Esophagus muscularis mucosa (tissue), 4 donors: ENCODE results near the gene IFNLR1. TPM values are rescaled to one million over a fixed set of nuclear protein-coding genes. Genes with fewer than 3 reads are reported as not detected.

Source experiments
- DNase-seq: peaks from one replicate; pipeline ENCODE4 v3.0.0-alpha.2; 2017; ENCODE audit errors: extremely low spot score
- H3K27ac ChIP-seq, 4 donors: fragments of 200-600 bp; sonication (generic); replicated peaks in 1 of 4; 1 replicate in 3 of 4; 2 replicates in 1 of 4; pipeline ENCODE4 v1.5.1; 2016 to 2019; ENCODE audit warnings: mild to moderate bottlenecking in 1 of 4
- H3K27me3 ChIP-seq, 4 donors: fragments of 200-600 bp; sonication (generic); one replicate each; pipeline versions ENCODE4 v1.5.1 to v1.6.0; 2016 to 2019
- H3K36me3 ChIP-seq, 4 donors: fragments of 200-600 bp; sonication (generic); one replicate each; pipeline ENCODE4 v1.5.1; 2016 to 2019
- H3K4me1 ChIP-seq, 4 donors: fragments of 200-600 bp; sonication (generic); one replicate each; pipeline ENCODE4 v1.5.1; 2016 to 2019
- H3K4me3 ChIP-seq, 4 donors: fragments of 200-600 bp; sonication (generic); 1 replicate in 2 of 4; 2 replicates in 2 of 4; pipeline ENCODE4 v1.5.1; 2016 to 2019; ENCODE audit warnings: mild to moderate bottlenecking in 4 of 4, moderate library complexity in 1 of 4
- H3K9me3 ChIP-seq, 4 donors: fragments of 200-600 bp; sonication (generic); 1 replicate in 3 of 4; 2 replicates in 1 of 4; pipeline ENCODE4 v1.5.1; 2016 to 2019
- EP300 ChIP-seq: sonication (generic); formaldehyde crosslinking; IDR thresholded peaks from one replicate; pipeline ENCODE4 v1.6.1; 2017; ENCODE audit warnings: antibody characterized with exemption
- POLR2A ChIP-seq: fragments of 450-650 bp; IDR thresholded peaks from one replicate; pipeline ENCODE4 v1.6.1; 2017; ENCODE audit warnings: antibody characterized with exemption, moderate library complexity, mild to moderate bottlenecking, low read depth
- POLR2AphosphoS5 ChIP-seq, 2 donors: sonication (generic); formaldehyde crosslinking; IDR thresholded peaks; one replicate each; pipeline ENCODE4 v1.6.1; 2017; ENCODE audit warnings: antibody characterized with exemption in 2 of 2
- WGBS: methylation state at CpG from one replicate; pipeline ENCODE4 v1.1.5; 2018; 5-methylcytosine and 5-hydroxymethylcytosine counted together
- intact Hi-C: fragments of 100-400 bp; cut with DNase I; formaldehyde crosslinking; loops from one replicate; pipeline ENCODE4 v1.15.1; 2023
- total RNA-seq, 4 donors: library from RNA; depleted of rRNA; stranded (reverse); fragments of >200 nt; gene quantifications; one replicate each; pipeline versions ENCODE4 v1.1.0 to v1.2.1, GENCODE V29; 2016
- TF ChIP-seq, protein P1 (sequence below), 3 experiments: fragments of 200-600 bp in 2 of 3; fragments of 450-650 bp in 1 of 3; sonication (generic) in 2 of 3; IDR thresholded peaks; one replicate each; pipeline ENCODE4 v1.5.1; 2017 to 2019; ENCODE audit warnings: antibody characterized with exemption in 3 of 3, mild to moderate bottlenecking in 2 of 3, moderate library complexity in 1 of 3

Gene IFNLR1
- total RNA-seq, 4 donors from 2014 or later, result 0.50 to 2.0 (median 1.2) TPM

DNA sequence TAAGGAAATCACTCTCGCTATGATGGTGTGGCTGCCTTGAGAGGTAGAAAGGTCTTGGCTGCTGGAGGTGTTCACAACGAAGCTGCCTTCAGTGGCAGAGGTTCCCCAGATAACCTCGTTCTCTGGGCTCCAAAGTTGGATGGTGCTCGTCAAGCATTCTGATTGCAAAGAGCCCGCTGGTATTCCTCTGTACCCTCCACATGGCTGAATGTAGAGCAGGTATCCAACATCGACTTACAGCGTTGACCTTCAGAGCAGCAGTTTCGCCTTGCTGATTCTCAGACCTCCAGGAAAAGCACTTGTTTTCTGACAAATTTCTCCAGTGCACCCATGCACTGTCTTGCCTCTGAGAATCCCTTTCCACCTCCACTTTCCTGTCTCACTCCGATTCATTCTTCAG lies 39.9 kb downstream of the IFNLR1 start:
- H3K4me1 ChIP-seq, result peaks cover 7 to 15% (median 12%) of the 10 kb centered on the region in 4 donors
- no peaks in the 10 kb centered on the region for H3K36me3 ChIP-seq
- H3K27me3 ChIP-seq, result peaks cover 0 to 32% (median 0%) of the 10 kb centered on the region in 4 donors
- H3K27ac ChIP-seq, result no peak overlapping the region
- H3K4me3 ChIP-seq, result no peak overlapping the region
- WGBS, result 95% methylated on average over 7 of the region's 9 CpGs
- no peaks in the 10 kb centered on the region for H3K9me3 ChIP-seq
- no peak for DNase-seq
- TF ChIP-seq POLR2AphosphoS5 (IDR thresholded peaks at IDR 0.05) (no peak), EP300 (no peak), POLR2A (no peak)
- TF ChIP-seq, protein P1, sequence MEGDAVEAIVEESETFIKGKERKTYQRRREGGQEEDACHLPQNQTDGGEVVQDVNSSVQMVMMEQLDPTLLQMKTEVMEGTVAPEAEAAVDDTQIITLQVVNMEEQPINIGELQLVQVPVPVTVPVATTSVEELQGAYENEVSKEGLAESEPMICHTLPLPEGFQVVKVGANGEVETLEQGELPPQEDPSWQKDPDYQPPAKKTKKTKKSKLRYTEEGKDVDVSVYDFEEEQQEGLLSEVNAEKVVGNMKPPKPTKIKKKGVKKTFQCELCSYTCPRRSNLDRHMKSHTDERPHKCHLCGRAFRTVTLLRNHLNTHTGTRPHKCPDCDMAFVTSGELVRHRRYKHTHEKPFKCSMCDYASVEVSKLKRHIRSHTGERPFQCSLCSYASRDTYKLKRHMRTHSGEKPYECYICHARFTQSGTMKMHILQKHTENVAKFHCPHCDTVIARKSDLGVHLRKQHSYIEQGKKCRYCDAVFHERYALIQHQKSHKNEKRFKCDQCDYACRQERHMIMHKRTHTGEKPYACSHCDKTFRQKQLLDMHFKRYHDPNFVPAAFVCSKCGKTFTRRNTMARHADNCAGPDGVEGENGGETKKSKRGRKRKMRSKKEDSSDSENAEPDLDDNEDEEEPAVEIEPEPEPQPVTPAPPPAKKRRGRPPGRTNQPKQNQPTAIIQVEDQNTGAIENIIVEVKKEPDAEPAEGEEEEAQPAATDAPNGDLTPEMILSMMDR (IDR thresholded peaks at IDR 0.05), result no peak
- intact Hi-C loops, result no loop called here

DNA sequence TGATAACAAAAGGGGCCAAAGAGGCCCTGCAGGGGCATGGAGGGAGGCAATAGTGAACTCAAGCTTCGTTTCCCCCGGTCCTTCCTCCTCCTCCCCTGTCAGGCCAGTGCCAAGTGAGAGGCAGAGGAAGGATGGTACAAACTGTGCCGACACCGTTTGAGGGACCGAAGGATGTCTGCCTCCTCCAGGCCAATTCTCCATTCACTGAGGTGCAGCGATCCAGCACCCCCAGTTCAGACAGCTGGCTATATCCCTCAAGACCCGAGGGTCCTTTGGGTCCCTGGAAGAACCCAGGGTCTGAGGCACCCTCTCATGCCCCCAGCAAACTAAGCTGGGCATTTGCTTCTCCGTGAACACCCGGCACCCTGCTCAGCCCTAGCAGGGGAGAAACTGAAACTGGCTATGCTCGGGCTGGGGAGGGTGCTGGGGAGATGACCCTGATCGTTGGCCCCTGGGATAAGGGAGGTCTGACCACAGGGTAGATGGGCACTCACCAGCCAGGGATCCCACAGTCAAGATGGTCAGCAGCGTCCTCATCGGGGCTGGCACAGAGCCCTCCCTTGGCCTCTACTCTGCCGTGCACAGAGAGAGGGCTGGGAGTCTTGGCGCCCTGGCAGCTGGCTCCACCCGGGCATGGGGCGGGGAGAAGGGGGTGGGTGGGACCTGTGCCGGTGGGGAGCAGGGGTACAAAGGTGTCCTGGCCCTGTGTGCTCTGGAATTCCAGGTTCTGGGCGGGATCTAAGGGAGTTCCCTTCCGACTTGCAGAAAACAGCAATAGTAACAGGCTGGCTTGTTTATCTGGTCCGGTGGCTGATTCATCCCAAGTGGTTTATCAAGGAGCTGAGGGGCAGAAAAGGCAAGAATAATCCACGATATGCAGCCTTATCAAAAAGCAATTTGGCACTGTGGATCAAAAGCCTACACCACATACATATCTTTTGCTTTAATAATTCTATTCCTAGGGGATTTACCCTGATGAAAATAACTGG lies 44.2 kb downstream of the IFNLR1 start, which contains the start of gene IL22RA1:
Gene IL22RA1 (minus strand): TSS at position 595 of the 989 bp plus-strand sequence. CDS start 58 bp downstream, at position 537.
- Histone ChIP-seq H3K27me3 (peaks cover 0 to 24% (median 0%) of the 10 kb centered on the region in 4 donors), H3K4me1 (peaks cover 0 to 5% (median 0%) of the 10 kb centered on the region in 4 donors), H3K4me3 (peak within 1 kb of the TSS; percentile 39 to 54 (median 45)), H3K9me3 (no peaks in the 10 kb centered on the region), H3K36me3 (no peaks in the 10 kb centered on the region), H3K27ac (peak within 1 kb of the TSS in 1 of 4 donors; percentile 40)
- intact Hi-C loops, result no loop called here
- TF ChIP-seq, protein P1 (IDR thresholded peaks at IDR 0.05), result no peak
- TF ChIP-seq EP300 (no peak), POLR2A (no peak), POLR2AphosphoS5 (IDR thresholded peaks at IDR 0.05) (no peak)
- DNase-seq, result no peak
- WGBS, result 68% methylated on average over 14 of the region's 22 CpGs

DNA sequence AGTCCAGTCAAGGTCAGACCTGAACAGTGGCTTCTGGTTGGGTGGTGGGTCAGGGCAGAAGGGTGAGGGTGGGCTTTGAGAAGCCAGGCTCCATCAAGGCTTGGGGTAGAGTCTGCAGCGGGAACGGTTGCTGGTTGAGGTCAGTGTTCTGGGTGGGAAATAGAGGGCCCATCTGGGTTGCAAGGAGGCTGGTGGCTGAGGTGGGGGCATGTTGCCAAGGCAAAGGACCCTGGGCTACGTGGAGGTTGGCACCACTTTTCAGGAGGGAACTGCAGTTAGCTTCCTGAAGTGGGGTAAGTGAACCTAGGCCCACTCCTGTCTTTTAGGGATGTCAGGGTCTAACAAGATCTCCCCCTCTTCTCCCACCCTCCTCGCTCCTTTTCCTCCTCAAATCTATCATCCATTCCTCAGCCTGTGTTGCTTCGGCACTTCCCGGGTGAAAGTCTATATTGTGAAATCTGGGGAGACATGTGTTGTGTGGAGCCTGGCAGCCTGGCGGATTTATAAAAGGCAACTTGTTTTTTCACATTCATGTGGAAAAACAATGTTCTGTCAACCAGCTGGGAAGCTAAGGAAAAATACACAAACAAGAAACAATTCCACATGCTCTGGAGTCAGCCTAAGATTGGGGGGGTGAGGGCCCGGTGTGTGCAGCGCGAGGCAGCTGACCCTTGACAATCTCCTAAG lies 45.6 kb downstream of the IFNLR1 start:
- no peak for DNase-seq
- Histone ChIP-seq H3K36me3 (no peaks in the 10 kb centered on the region), H3K4me1 (peaks cover 0 to 5% (median 0%) of the 10 kb centered on the region in 4 donors), H3K4me3 (no peak overlapping the region), H3K9me3 (no peaks in the 10 kb centered on the region), H3K27me3 (peaks cover 0 to 24% (median 0%) of the 10 kb centered on the region in 4 donors), H3K27ac (no peak overlapping the region)
- intact Hi-C loops, result no loop called here
- WGBS, result 85% methylated on average over 10 of the region's 10 CpGs
- TF ChIP-seq POLR2A (no peak), POLR2AphosphoS5 (IDR thresholded peaks at IDR 0.05) (no peak), EP300 (no peak)
- TF ChIP-seq, protein P1 (IDR thresholded peaks at IDR 0.05), result no peak

DNA sequence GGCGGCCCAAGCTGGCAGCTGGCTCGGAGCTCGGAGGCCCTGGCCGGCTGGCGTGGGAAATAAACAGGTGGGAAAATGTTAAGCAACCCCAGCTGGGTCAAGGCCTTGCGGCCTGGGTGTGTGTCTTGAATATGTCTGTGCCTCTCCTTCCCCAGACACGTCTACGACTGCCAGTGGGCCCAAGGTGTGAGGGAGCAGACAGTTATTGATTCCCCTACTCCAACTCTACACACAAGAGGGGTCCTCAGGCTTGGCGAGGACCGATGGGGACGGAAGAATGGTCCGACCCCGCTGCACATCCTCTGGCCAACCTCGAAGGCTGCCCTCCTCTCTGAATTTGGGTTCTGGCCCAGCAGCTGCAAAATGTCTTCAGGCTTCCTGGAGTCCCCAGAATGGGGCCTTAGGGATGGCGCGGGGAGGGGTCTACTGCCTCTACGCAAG lies 46.3 kb downstream of the IFNLR1 start:
- Histone ChIP-seq H3K27me3 (peaks cover 0 to 24% (median 0%) of the 10 kb centered on the region in 4 donors), H3K36me3 (no peaks in the 10 kb centered on the region), H3K4me3 (no peak overlapping the region), H3K27ac (no peak overlapping the region), H3K4me1 (peaks cover 0 to 5% (median 0%) of the 10 kb centered on the region in 4 donors), H3K9me3 (no peaks in the 10 kb centered on the region)
- intact Hi-C loops, result no loop called here
- TF ChIP-seq, protein P1 (IDR thresholded peaks at IDR 0.05), result no peak
- TF ChIP-seq EP300 (no peak), POLR2A (no peak), POLR2AphosphoS5 (IDR thresholded peaks at IDR 0.05) (no peak)
- no peak for DNase-seq
- 83% methylated on average over 17 of the region's 17 CpGs for WGBS
